ENCODE results near the gene CHKA. TPM values are rescaled to one million over a fixed set of nuclear protein-coding genes. Genes with fewer than 3 reads are reported as not detected.

CHKA gene
- total and polyA plus RNA-seq, 2 of the 8 experiments (the other 6 are each of a cell fraction or from before 2014, with no cell fraction given), result 61.2 to 86.6 TPM

DNA sequence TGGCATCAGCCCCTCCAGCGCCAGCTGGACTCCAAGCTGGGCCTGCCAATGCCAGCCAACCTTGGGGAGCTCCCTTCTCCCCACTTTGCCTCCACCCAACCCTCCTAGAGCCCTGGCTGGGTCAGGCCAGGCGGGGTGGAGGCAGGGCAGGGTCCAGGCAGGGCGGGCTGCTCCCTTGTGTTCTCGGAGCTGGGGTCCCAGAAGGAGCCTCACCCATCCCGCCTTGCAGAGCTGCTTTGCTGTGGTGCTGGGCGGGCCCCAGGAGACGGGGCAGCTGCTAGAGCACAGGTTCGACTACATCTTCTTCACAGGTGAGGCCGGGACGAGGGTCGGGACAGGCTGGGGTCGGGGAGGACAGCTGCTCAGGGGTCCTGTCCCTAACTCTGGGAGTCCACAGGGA, 101.7 kb downstream of the CHKA start (continued):
- TF ChIP-seq RFX5 (IDR thresholded peaks at IDR 0.05; ENCODE audit: borderline replicate concordance, low read depth, low read length) (no peak), SIRT6 (IDR thresholded peaks at IDR 0.05; ENCODE audit: low read length) (no peak), CHD1 (IDR thresholded peaks at IDR 0.05; ENCODE audit: low read depth, low read length) (no peak), CREB1 (IDR thresholded peaks at IDR 0.05) (no peak), SIX5 (IDR thresholded peaks at IDR 0.05; ENCODE audit: low read depth, low read length) (no peak), BACH1 (IDR thresholded peaks at IDR 0.05; ENCODE audit: low read length) (no peak), YY1 (IDR thresholded peaks at IDR 0.05; ENCODE audit: low read depth, low read length) (no peak)

Measured in H1 (cell line).